K562 (cell line): ENCODE results near the gene SETD5. TPM values are rescaled to one million over a fixed set of nuclear protein-coding genes. Genes with fewer than 3 reads are reported as not detected.
A peak's percentile ranks its signal among the peaks of the same experiment; 100 is the strongest.

Experiments
- ARID4B ChIP-seq: sonication (generic); formaldehyde crosslinking; IDR thresholded peaks from 2 replicates; pipeline ENCODE4 v1.8.0; 2022; ENCODE audit warnings: mild to moderate bottlenecking, missing genetic modification reagents
- ATF7 ChIP-seq: fragments of 450-650 bp; IDR thresholded peaks from 2 replicates; pipeline ENCODE4 v1.7.1; 2014; ENCODE audit warnings: mild to moderate bottlenecking, moderate library complexity
- BRD9 ChIP-seq: fragments of 450-650 bp; IDR thresholded peaks from 2 replicates; pipeline ENCODE4 v1.6.1; 2018; ENCODE audit warnings: low read depth; ENCODE audit not compliant: partially characterized antibody
- C11orf30 ChIP-seq: fragments of 450-650 bp; IDR thresholded peaks from 2 replicates; pipeline ENCODE4 v1.6.1; 2016; ENCODE audit warnings: low read depth, mild to moderate bottlenecking
- CBX1 ChIP-seq: sonication (generic); IDR thresholded peaks from 2 replicates; pipeline ENCODE4 v1.6.1; 2016; ENCODE audit warnings: antibody characterized with exemption, low read depth, mild to moderate bottlenecking
- CHD2 ChIP-seq: IDR thresholded peaks from 2 replicates; pipeline ENCODE4 v1.6.1; 2011; ENCODE audit warnings: low read depth, low read length
- FIP1L1 ChIP-seq: fragments of 200-400 bp; formaldehyde crosslinking; IDR thresholded peaks from 2 replicates; pipeline ENCODE4 v1.6.1; 2018; ENCODE audit warnings: mild to moderate bottlenecking, low read depth, low read length; ENCODE audit not compliant: poor library complexity, severe bottlenecking
- FOSL1 ChIP-seq: fragments of 200-800 bp; sonication (Bioruptor generic); conservative IDR thresholded peaks from 2 replicates; pipeline ENCODE4 v1.6.1; 2016; ENCODE audit warnings: missing genetic modification characterization, missing compliant biosample characterization
- FOXJ2 ChIP-seq: fragments of 200-800 bp; sonication (Bioruptor generic); IDR thresholded peaks from 2 replicates; pipeline ENCODE4 v1.6.1; 2016; ENCODE audit warnings: missing genetic modification characterization, missing compliant biosample characterization
- HDAC1 ChIP-seq, 2 experiments: fragments of 450-650 bp; IDR thresholded peaks; 2 replicates each; pipeline ENCODE4 v1.6.1; 2016 to 2017; ENCODE audit warnings: inconsistent platforms in 1 of 2, mild to moderate bottlenecking in 1 of 2, moderate library complexity in 1 of 2
- HNRNPL ChIP-seq: fragments of 200-400 bp; formaldehyde crosslinking; IDR thresholded peaks from 2 replicates; pipeline ENCODE4 v1.6.1; 2017; ENCODE audit warnings: low read depth, mild to moderate bottlenecking, low read length
- HOXB6 ChIP-seq: fragments of 250-450 bp; sonication (Bioruptor Pico); IDR thresholded peaks from 2 replicates; pipeline ENCODE4 v1.5.1; 2022; ENCODE audit warnings: mild to moderate bottlenecking, borderline replicate concordance
- JUND ChIP-seq, 2 experiments: IDR thresholded peaks; 2 replicates in 1 of 2; 3 replicates in 1 of 2; pipeline ENCODE4 v1.6.1; 2011; ENCODE audit warnings: borderline replicate concordance in 2 of 2, low read depth in 2 of 2, low read length in 2 of 2, improper control_type of control experiment in 1 of 2, missing biosample characterization in 1 of 2, missing genetic modification characterization in 1 of 2, missing genetic modification reagents in 1 of 2
- KDM1A ChIP-seq, 2 experiments: fragments of 450-650 bp; IDR thresholded peaks; 2 replicates each; pipeline ENCODE4 v1.6.1; 2016; ENCODE audit warnings: mild to moderate bottlenecking in 2 of 2
- MAFG ChIP-seq: fragments of 450-650 bp; conservative IDR thresholded peaks from 2 replicates; pipeline ENCODE4 v1.6.1; 2016; ENCODE audit warnings: missing genetic modification characterization, missing compliant biosample characterization
- MEIS2 ChIP-seq: fragments of 450-650 bp; IDR thresholded peaks from 2 replicates; pipeline ENCODE4 v1.6.1; 2014; ENCODE audit warnings: mild to moderate bottlenecking; ENCODE audit not compliant: partially characterized antibody
- NFE2 ChIP-seq: IDR thresholded peaks from 2 replicates; pipeline ENCODE4 v1.6.1; 2014; ENCODE audit warnings: antibody characterized with exemption, low read depth
- PRMT5 ChIP-seq: sonication (generic); formaldehyde crosslinking; IDR thresholded peaks from 2 replicates; pipeline ENCODE4 v1.5.0; 2020; ENCODE audit warnings: missing genetic modification reagents
- SMAD1 ChIP-seq: fragments of 150-350 bp; IDR thresholded peaks from 2 replicates; pipeline ENCODE4 v1.6.1; 2014; ENCODE audit warnings: low read length, low read depth; ENCODE audit not compliant: partially characterized antibody
- SMARCE1 ChIP-seq: fragments of 450-650 bp; IDR thresholded peaks from 2 replicates; pipeline ENCODE4 v1.7.1; 2016; ENCODE audit warnings: mild to moderate bottlenecking
- TAL1 ChIP-seq: fragments of 450-650 bp; IDR thresholded peaks from 2 replicates; pipeline ENCODE4 v1.6.1; 2016; ENCODE audit warnings: mild to moderate bottlenecking
- TSC22D4 ChIP-seq: fragments of 450-650 bp; IDR thresholded peaks from 2 replicates; pipeline ENCODE4 v1.6.1; 2016; ENCODE audit warnings: missing genetic modification characterization, missing biosample characterization, control low read depth
- ZNF316 ChIP-seq: fragments of 450-650 bp; IDR thresholded peaks from 2 replicates; pipeline ENCODE4 v1.6.1; 2016
- polyA plus RNA-seq, 8 experiments: library from polyadenylated mRNA; depleted of rRNA in 4 of 8; stranded (reverse) in 5 of 8; unstranded in 3 of 8; fragments of >200 nt; fragmentation: Nextera tagmentation in 2 of 8; fragmentation: Illumina TruSeq in 1 of 8; extraction: Ambion mirVana in 2 of 8; extraction: Trizol in 1 of 8; gene quantifications; 2 replicates each; pipeline versions ENCODE4 v1.2.1 to v1.2.3, GENCODE V29; 2011 to 2014; ENCODE audit warnings: inconsistent platforms in 1 of 8, missing spikeins in 1 of 8
- total RNA-seq, 7 experiments: library from RNA; depleted of rRNA in 6 of 7; stranded (reverse); fragments of >200 nt in 6 of 7; fragmentation: Illumina TruSeq in 2 of 7; extraction: Trizol in 2 of 7; gene quantifications; 2 replicates each; pipeline versions ENCODE4 v1.2.1 to v1.2.3, GENCODE V29; 2011 to 2021; ENCODE audit warnings: low replicate concordance in 1 of 7
- TF ChIP-seq, protein P1 (sequence below): fragments of 250-450 bp; sonication (Bioruptor Pico); IDR thresholded peaks from 2 replicates; pipeline ENCODE4 v1.8.0; 2022; ENCODE audit warnings: moderate library complexity, mild to moderate bottlenecking, inconsistent platforms
- TF ChIP-seq, protein P2 (sequence below): fragments of 250-450 bp; sonication (Bioruptor Pico); IDR thresholded peaks from 2 replicates; pipeline ENCODE4 v1.4.0; 2020; ENCODE audit warnings: mild to moderate bottlenecking, moderate library complexity

Gene SETD5
- total and polyA plus RNA-seq, 9 of the 15 experiments (the other 6 are each of a cell fraction or from before 2014, with no cell fraction given): 20.8 to 135 (median 87.2) TPM

DNA sequence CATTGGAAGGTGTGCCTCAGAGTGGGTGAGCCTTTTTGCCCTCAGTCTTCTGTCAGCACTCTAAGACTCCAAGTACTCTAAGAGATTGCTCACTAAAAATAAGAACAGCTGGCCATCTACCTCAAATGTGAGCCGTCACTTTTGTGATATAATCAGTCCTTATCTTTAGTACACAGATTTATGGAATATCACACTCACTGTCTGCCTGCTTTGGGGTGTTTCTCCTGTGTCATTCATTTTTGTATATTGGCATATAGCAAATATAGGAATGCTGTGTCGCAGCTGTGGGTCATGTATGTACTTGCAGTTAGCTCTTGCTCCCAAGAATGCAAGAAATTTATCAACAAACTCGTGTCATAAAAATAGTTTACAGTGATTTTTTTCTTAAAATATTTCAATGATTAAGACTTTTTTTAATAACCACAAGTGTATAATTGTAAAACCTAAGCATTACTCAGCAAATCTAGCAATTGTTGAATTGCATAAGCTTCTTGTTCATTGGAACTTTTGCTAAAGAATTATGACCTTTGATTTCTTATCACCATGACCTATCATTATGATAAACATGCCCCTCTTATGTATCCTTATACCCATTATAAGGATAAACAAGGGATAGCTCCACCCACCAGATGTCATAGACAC lies 18.8 kb downstream of the SETD5 start (continued):
- no peak for TF ChIP-seq ARID4B (CRISPR knock-in tag)
- TF ChIP-seq CBX1: no peak
- TF ChIP-seq MAFG (tag): peak; percentile 70
- TF ChIP-seq C11orf30: peak; percentile 59; the same call in 1 of the 2 replicates
- no peak for TF ChIP-seq HOXB6 (CRISPR knock-in tag)
- TF ChIP-seq TAL1: peak; percentile 52
- peak; percentile 84 for TF ChIP-seq ZNF316
- peak; percentile 56 for TF ChIP-seq FOSL1 (tag)
- TF ChIP-seq, protein P1, sequence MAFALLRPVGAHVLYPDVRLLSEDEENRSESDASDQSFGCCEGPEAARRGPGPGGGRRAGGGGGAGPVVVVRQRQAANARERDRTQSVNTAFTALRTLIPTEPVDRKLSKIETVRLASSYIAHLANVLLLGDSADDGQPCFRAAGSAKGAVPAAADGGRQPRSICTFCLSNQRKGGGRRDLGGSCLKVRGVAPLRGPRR (CRISPR knock-in tag): no peak
- TF ChIP-seq MEIS2: peak; percentile 82
- TF ChIP-seq PRMT5 (CRISPR knock-in tag): no peak
- peak; percentile 16; the same call in 1 of the 2 replicates for TF ChIP-seq JUND (IDR thresholded peaks at IDR 0.05; ENCODE audit: borderline replicate concordance, low read depth, low read length)
- no peak for TF ChIP-seq JUND (tag; IDR thresholded peaks at IDR 0.05; ENCODE audit: borderline replicate concordance, low read depth, low read length)
- peak; percentile 75 to 77 for TF ChIP-seq KDM1A (IDR thresholded peaks at IDR 0.05)
- TF ChIP-seq SMAD1: no peak
- no peak for TF ChIP-seq FOXJ2 (tag)
- TF ChIP-seq TSC22D4 (tag): no peak
- TF ChIP-seq HDAC1 (IDR thresholded peaks at IDR 0.05): no peak
- TF ChIP-seq NFE2: 0 out of 2 replicates have a peak, but pooled peaks have one; percentile 9
- no peak for TF ChIP-seq CHD2
- no peak for TF ChIP-seq HNRNPL
- TF ChIP-seq BRD9: no peak
- TF ChIP-seq SMARCE1: peak; percentile 21; the same call in 1 of the 2 replicates
- TF ChIP-seq FIP1L1: no peak
- 0 out of 2 replicates have a peak, but pooled peaks have one; percentile 21 for TF ChIP-seq ATF7
- TF ChIP-seq, protein P2, sequence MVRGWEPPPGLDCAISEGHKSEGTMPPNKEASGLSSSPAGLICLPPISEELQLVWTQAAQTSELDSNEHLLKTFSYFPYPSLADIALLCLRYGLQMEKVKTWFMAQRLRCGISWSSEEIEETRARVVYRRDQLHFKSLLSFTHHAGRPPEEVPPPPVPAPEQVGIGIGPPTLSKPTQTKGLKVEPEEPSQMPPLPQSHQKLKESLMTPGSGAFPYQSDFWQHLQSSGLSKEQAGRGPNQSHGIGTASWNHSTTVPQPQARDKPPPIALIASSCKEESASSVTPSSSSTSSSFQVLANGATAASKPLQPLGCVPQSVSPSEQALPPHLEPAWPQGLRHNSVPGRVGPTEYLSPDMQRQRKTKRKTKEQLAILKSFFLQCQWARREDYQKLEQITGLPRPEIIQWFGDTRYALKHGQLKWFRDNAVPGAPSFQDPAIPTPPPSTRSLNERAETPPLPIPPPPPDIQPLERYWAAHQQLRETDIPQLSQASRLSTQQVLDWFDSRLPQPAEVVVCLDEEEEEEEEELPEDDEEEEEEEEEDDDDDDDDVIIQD (CRISPR knock-in tag): no peak
